NCI-H748 treated with DMSO at 0.1 percent for 48 hours (cell line): ENCODE measurements around the gene MMP28.

ENCODE experiments used
- DNase-seq: peaks from one replicate; lab custom pipeline; 2025; lab: John Stamatoyannopoulos, UW

Gene MMP28, protein sequence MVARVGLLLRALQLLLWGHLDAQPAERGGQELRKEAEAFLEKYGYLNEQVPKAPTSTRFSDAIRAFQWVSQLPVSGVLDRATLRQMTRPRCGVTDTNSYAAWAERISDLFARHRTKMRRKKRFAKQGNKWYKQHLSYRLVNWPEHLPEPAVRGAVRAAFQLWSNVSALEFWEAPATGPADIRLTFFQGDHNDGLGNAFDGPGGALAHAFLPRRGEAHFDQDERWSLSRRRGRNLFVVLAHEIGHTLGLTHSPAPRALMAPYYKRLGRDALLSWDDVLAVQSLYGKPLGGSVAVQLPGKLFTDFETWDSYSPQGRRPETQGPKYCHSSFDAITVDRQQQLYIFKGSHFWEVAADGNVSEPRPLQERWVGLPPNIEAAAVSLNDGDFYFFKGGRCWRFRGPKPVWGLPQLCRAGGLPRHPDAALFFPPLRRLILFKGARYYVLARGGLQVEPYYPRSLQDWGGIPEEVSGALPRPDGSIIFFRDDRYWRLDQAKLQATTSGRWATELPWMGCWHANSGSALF

GRCh38 chr17:35795007-35795870 lies at the start of gene MMP28:
MMP28 (minus strand) TSS chr17:35795641; CDS start chr17:35795377, 264 bp downstream.
- DNase-seq = peak; percentile 16

DNA sequence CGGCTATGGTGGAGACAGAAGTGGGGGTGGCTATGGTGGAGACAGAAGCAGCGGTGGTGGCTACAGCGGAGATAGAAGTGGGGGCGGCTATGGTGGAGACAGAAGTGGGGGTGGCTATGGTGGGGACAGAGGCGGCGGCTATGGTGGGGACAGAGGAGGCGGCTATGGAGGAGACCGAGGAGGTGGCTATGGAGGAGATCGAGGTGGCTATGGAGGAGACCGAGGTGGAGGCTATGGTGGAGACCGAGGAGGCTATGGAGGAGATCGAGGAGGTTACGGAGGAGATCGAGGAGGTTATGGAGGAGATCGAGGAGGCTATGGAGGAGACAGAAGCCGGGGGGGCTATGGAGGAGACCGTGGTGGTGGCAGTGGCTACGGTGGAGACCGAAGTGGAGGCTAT lies 49.1 kb upstream of the MMP28 start:
- no peak for DNase-seq

- DNase-seq = no peak
These were observed 48.3 kb upstream of the MMP28 start for GRCh38 chr17:35843698-35844097.

GRCh38 chr17:35842239-35842638 lies 46.8 kb upstream of the MMP28 start:
- no peak for DNase-seq

- no peak for DNase-seq
These were observed 46.1 kb upstream of the MMP28 start for GRCh38 chr17:35841505-35841904.

GRCh38 chr17:35841101-35841500 lies 45.7 kb upstream of the MMP28 start:
- no peak for DNase-seq

GRCh38 chr17:35825206-35825605 lies 29.8 kb upstream of the MMP28 start:
- DNase-seq = no peak

DNA sequence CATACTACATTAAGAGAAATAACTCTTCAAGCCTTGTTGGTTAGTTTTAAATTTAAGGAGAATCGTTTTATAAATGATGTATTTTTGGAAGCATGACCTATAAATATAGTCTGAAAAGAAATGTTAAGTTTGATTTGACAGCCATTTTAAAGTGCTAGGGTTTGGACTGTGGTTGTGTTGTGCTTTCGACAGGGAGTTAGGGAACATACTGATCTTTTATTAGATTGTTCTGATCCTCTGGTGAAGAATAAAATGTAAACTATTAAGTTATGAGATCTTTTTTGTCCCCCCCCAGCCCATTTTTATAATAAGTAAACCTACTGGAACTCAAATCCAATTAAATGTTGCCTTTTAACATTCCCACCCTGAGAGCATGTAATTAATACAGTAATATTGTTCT lies 25.9 kb upstream of the MMP28 start:
- DNase-seq = no peak

GRCh38 chr17:35819455-35819854 lies 24.0 kb upstream of the MMP28 start:
- no peak for DNase-seq

DNA sequence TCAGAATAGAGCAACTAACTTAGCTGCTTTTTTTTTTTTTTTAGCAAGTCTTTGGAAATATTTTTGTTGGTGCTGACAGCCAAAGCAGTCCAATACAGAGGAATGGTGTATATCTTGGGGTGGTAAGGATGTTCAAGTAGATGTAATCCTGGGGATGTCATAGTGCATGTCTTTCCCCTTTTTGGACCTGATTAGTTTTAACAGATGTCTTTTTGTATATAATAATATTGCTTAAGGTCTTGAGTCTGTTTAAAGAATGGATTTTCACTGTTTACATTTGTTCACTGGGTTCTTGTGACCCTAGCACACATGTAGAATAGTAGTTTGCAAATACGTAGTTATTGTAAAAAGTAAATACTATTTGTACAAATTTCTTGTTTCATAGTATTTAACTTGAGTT lies 21.8 kb upstream of the MMP28 start:
- DNase-seq = no peak

DNA sequence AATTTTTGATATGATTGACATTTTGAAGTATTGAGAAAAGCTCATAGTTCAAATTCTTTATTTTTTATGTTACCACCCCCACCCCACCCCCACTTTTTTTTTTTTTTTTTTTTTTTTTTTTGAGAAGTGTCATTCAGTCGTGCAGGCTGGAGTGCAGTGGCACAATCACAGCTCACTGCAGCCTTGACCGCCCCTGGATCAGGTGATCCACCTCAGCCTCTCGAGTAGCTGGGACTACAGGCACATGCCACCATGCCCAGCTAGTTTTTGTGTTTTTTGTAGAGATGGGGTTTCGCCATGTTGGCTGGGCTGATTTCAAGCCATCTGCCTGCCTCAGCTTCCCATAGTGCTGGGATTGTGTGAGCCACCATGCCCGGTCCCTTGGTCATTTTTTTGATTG lies 21.3 kb upstream of the MMP28 start:
- no peak for DNase-seq

DNA sequence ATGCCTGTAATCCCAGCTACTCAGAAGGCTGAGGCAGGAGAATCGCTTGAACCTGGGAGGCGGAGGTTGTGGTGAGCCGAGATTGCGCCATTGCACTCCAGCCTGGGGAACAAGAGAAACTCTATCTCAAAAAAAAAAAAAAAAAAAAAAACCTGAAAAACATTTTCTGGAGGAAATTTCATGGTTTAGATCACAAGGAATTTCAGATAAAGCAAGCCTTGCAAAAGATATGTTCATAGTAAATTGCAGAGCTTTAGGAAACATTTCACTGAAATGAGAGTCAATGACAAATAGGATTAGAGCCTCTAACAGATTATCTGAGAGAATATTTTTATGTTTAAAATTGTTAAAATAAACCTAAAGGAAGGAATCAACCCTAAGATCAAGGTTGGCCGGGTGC lies 17.0 kb upstream of the MMP28 start:
- no peak for DNase-seq

- DNase-seq = no peak
These were observed 16.3 kb upstream of the MMP28 start for GRCh38 chr17:35811759-35812158.

DNA sequence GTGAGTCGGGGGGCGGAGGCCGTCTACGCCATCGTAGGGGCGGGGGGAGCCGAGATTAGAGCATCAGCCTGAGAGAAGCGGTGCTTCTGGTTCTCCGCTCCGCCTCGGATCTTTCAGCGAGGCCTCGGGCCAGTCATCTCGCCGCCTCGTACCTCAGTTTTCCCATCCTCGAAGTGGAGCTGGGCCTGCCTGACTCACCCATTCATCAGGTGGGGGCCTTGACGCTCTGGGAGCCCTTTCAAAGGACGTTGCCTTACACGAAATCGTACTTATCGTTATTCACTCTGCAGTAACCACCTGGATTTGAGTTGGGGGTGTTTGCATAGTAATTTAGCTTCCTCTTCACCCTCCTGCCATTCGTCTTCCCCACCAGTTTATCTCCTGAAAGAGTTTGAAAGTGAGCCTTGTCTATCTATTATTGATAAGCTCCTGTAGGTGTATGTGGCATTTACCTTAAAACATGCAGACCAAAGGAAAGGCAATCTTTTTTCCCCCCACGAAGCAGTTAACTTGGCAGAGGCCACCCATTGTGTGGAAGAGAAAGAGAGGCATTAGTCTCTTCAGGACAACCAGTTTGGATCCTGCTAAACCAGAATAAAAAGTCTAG lies 14.5 kb upstream of the MMP28 start:
- no peak for DNase-seq

- DNase-seq = peak; percentile 96
These were observed 13.8 kb upstream of the MMP28 start, which contains the start of gene TAF15 for GRCh38 chr17:35808962-35809854. TAF15 (plus strand) TSS chr17:35809484; CDS start chr17:35809570, 86 bp downstream.

- DNase-seq = no peak
These were observed 13.0 kb upstream of the MMP28 start for GRCh38 chr17:35808240-35808961.

GRCh38 chr17:35807371-35808144 lies 12.1 kb upstream of the MMP28 start:
- no peak for DNase-seq

- peak; percentile 52 for DNase-seq
These were observed 9.3 kb upstream of the MMP28 start for GRCh38 chr17:35804658-35805192.

- no peak for DNase-seq
These were observed 6.3 kb upstream of the MMP28 start for GRCh38 chr17:35801583-35802224.
